ENCODE measurements around the gene PTPRG.
A peak's percentile ranks its signal among the peaks of the same experiment; 100 is the strongest.

The PTPRG gene

GRCh38 chr3:62095756-62096155, 534.4 kb downstream of the PTPRG start:
- FAIRE-seq (no peak), DNase-seq (ENCODE audit: insufficient read length) (no peak)
- no peak for TF ChIP-seq TAF1 (IDR thresholded peaks at IDR 0.05; ENCODE audit: borderline replicate concordance, low read depth, low read length)
- TF ChIP-seq POLR2AphosphoS5 (IDR thresholded peaks at IDR 0.05; ENCODE audit: low read depth, low read length), result no peak
- no peak for TF ChIP-seq POLR2A (IDR thresholded peaks at IDR 0.05; ENCODE audit: low read depth, low read length)

- DNase-seq (ENCODE audit: insufficient read length), result no peak
- FAIRE-seq, result no peak
- TF ChIP-seq POLR2AphosphoS5 (IDR thresholded peaks at IDR 0.05; ENCODE audit: low read depth, low read length) (no peak), POLR2A (IDR thresholded peaks at IDR 0.05; ENCODE audit: low read depth, low read length) (no peak), TAF1 (IDR thresholded peaks at IDR 0.05; ENCODE audit: borderline replicate concordance, low read depth, low read length) (no peak)
Observed at GRCh38 chr3:62096521-62096920, 535.1 kb downstream of the PTPRG start.

- FAIRE-seq (no peak), DNase-seq (ENCODE audit: insufficient read length) (no peak)
- TF ChIP-seq POLR2A (IDR thresholded peaks at IDR 0.05; ENCODE audit: low read depth, low read length) (no peak), POLR2AphosphoS5 (IDR thresholded peaks at IDR 0.05; ENCODE audit: low read depth, low read length) (no peak), TAF1 (IDR thresholded peaks at IDR 0.05; ENCODE audit: borderline replicate concordance, low read depth, low read length) (no peak)
Observed at GRCh38 chr3:62097121-62097520, 535.8 kb downstream of the PTPRG start.

- DNase-seq (ENCODE audit: insufficient read length), result no peak
- TF ChIP-seq TAF1 (IDR thresholded peaks at IDR 0.05; ENCODE audit: borderline replicate concordance, low read depth, low read length) (no peak), POLR2AphosphoS5 (IDR thresholded peaks at IDR 0.05; ENCODE audit: low read depth, low read length) (no peak), POLR2A (IDR thresholded peaks at IDR 0.05; ENCODE audit: low read depth, low read length) (no peak)
- no peak for FAIRE-seq
Observed at GRCh38 chr3:62098646-62099365, 537.4 kb downstream of the PTPRG start.

GRCh38 chr3:62100282-62100989, 539.1 kb downstream of the PTPRG start:
- TF ChIP-seq POLR2AphosphoS5 (IDR thresholded peaks at IDR 0.05; ENCODE audit: low read depth, low read length) (no peak), POLR2A (IDR thresholded peaks at IDR 0.05; ENCODE audit: low read depth, low read length) (no peak), TAF1 (IDR thresholded peaks at IDR 0.05; ENCODE audit: borderline replicate concordance, low read depth, low read length) (no peak)
- peak; percentile 40 for FAIRE-seq
- no peak for DNase-seq (ENCODE audit: insufficient read length)

- no peak for TF ChIP-seq TAF1 (IDR thresholded peaks at IDR 0.05; ENCODE audit: borderline replicate concordance, low read depth, low read length)
- TF ChIP-seq POLR2AphosphoS5 (IDR thresholded peaks at IDR 0.05; ENCODE audit: low read depth, low read length), result no peak
- TF ChIP-seq POLR2A (IDR thresholded peaks at IDR 0.05; ENCODE audit: low read depth, low read length), result no peak
- no peak for FAIRE-seq
- no peak for DNase-seq (ENCODE audit: insufficient read length)
Observed at GRCh38 chr3:62101488-62101887, 540.1 kb downstream of the PTPRG start.

GRCh38 chr3:62103531-62103930, 542.2 kb downstream of the PTPRG start:
- no peak for DNase-seq (ENCODE audit: insufficient read length)
- no peak for TF ChIP-seq TAF1 (IDR thresholded peaks at IDR 0.05; ENCODE audit: borderline replicate concordance, low read depth, low read length)
- no peak for TF ChIP-seq POLR2A (IDR thresholded peaks at IDR 0.05; ENCODE audit: low read depth, low read length)
- no peak for TF ChIP-seq POLR2AphosphoS5 (IDR thresholded peaks at IDR 0.05; ENCODE audit: low read depth, low read length)
- no peak for FAIRE-seq

- no peak for DNase-seq (ENCODE audit: insufficient read length)
- no peak for FAIRE-seq
- no peak for TF ChIP-seq TAF1 (IDR thresholded peaks at IDR 0.05; ENCODE audit: borderline replicate concordance, low read depth, low read length)
- no peak for TF ChIP-seq POLR2A (IDR thresholded peaks at IDR 0.05; ENCODE audit: low read depth, low read length)
- no peak for TF ChIP-seq POLR2AphosphoS5 (IDR thresholded peaks at IDR 0.05; ENCODE audit: low read depth, low read length)
Observed at GRCh38 chr3:62109534-62109933, 548.2 kb downstream of the PTPRG start.

GRCh38 chr3:62110443-62111225, 549.3 kb downstream of the PTPRG start:
- no peak for FAIRE-seq
- DNase-seq (ENCODE audit: insufficient read length), result no peak
- no peak for TF ChIP-seq TAF1 (IDR thresholded peaks at IDR 0.05; ENCODE audit: borderline replicate concordance, low read depth, low read length)
- no peak for TF ChIP-seq POLR2AphosphoS5 (IDR thresholded peaks at IDR 0.05; ENCODE audit: low read depth, low read length)
- TF ChIP-seq POLR2A (IDR thresholded peaks at IDR 0.05; ENCODE audit: low read depth, low read length), result no peak

GRCh38 chr3:62113092-62113491, 551.7 kb downstream of the PTPRG start:
- no peak for DNase-seq (ENCODE audit: insufficient read length)
- TF ChIP-seq POLR2AphosphoS5 (IDR thresholded peaks at IDR 0.05; ENCODE audit: low read depth, low read length), result no peak
- TF ChIP-seq POLR2A (IDR thresholded peaks at IDR 0.05; ENCODE audit: low read depth, low read length), result no peak
- no peak for TF ChIP-seq TAF1 (IDR thresholded peaks at IDR 0.05; ENCODE audit: borderline replicate concordance, low read depth, low read length)
- FAIRE-seq, result no peak

- FAIRE-seq (no peak), DNase-seq (ENCODE audit: insufficient read length) (no peak)
- TF ChIP-seq POLR2A (IDR thresholded peaks at IDR 0.05; ENCODE audit: low read depth, low read length) (no peak), POLR2AphosphoS5 (IDR thresholded peaks at IDR 0.05; ENCODE audit: low read depth, low read length) (no peak)
Observed at GRCh38 chr3:62114763-62115162, 553.4 kb downstream of the PTPRG start.
